PC-9 (cell line): ENCODE measurements around the gene C10orf95. TPM values are rescaled to one million over a fixed set of nuclear protein-coding genes. Genes with fewer than 3 reads are reported as not detected.
A peak's percentile ranks its signal among the peaks of the same experiment; 100 is the strongest.

Experiments used
- BruUV-seq: library from RNA; stranded (reverse); fragments of 400-500 nt; replicated peaks from 2 replicates; lab custom pipeline; 2021; lab: Mats Ljungman, UMichigan
- CTCF ChIA-PET: fragments of 300-600 bp; sonication (Branson Sonifier 250); formaldehyde crosslinking; loops from one replicate; lab custom pipeline; 2022; ENCODE audit warnings: antibody characterized with exemption; lab: Charles Lee
- POLR2A ChIA-PET: fragments of 300-600 bp; sonication (Branson Sonifier 250); formaldehyde crosslinking; loops from one replicate; lab custom pipeline; 2022; ENCODE audit warnings: antibody characterized with exemption; ENCODE audit not compliant: unreplicated experiment; lab: Charles Lee
- DNase-seq, 2 experiments: peaks; one replicate each; pipeline versions ENCODE4 v3.0.0 to v3.0.0-alpha.2; 2015 to 2022; ENCODE audit warnings: mixed read lengths in 1 of 2
- H2AFZ ChIP-seq: fragments of 200-600 bp; sonication (generic); 2 replicates; pipeline ENCODE4 v1.8.1; 2017; ENCODE audit warnings: antibody characterized with exemption
- H3F3A ChIP-seq: fragments of 200-600 bp; sonication (generic); 2 replicates; pipeline ENCODE4 v1.8.1; 2017; ENCODE audit warnings: antibody characterized with exemption, mild to moderate bottlenecking, low read depth; ENCODE audit not compliant: insufficient read depth
- H3K27ac ChIP-seq: fragments of 200-600 bp; sonication (generic); 2 replicates; pipeline ENCODE4 v1.6.1; 2016; ENCODE audit warnings: mixed run types
- H3K27me3 ChIP-seq: fragments of 200-600 bp; sonication (generic); 2 replicates; pipeline ENCODE4 v1.6.1; 2016; ENCODE audit warnings: low read depth, mixed run types; ENCODE audit not compliant: insufficient read depth
- H3K36me3 ChIP-seq: fragments of 200-600 bp; sonication (generic); 2 replicates; pipeline ENCODE4 v1.6.1; 2016; ENCODE audit warnings: low read depth, mixed run types
- H3K4me1 ChIP-seq: fragments of 200-600 bp; sonication (generic); replicated peaks from 2 replicates; pipeline ENCODE4 v1.6.1; 2016; ENCODE audit warnings: mixed run types; ENCODE audit not compliant: insufficient read depth
- H3K4me2 ChIP-seq: fragments of 200-600 bp; sonication (generic); 2 replicates; pipeline ENCODE4 v1.6.1; 2017; ENCODE audit warnings: mixed run types
- H3K4me3 ChIP-seq: fragments of 200-600 bp; sonication (generic); 2 replicates; pipeline ENCODE4 v1.6.1; 2016; ENCODE audit warnings: mixed run types
- H3K79me2 ChIP-seq: fragments of 200-600 bp; sonication (generic); 2 replicates; pipeline ENCODE4 v1.6.1; 2017; ENCODE audit warnings: low read depth, mixed run types
- H3K9me2 ChIP-seq: fragments of 200-600 bp; sonication (generic); 2 replicates; pipeline ENCODE4 v1.8.1; 2017; ENCODE audit warnings: mild to moderate bottlenecking; ENCODE audit not compliant: insufficient read depth
- H3K9me3 ChIP-seq: fragments of 200-600 bp; sonication (generic); 2 replicates; pipeline ENCODE4 v1.8.1; 2016; ENCODE audit warnings: low read depth; ENCODE audit not compliant: insufficient read depth
- H4K20me1 ChIP-seq: fragments of 200-600 bp; sonication (generic); 2 replicates; pipeline ENCODE4 v1.8.1; 2017; ENCODE audit not compliant: insufficient read depth
- CTCF ChIP-seq: fragments of 200-600 bp; sonication (generic); conservative IDR thresholded peaks from 2 replicates; pipeline ENCODE4 v1.6.1; 2017; ENCODE audit warnings: mixed run types, antibody characterized with exemption, mild to moderate bottlenecking, moderate library complexity
- EZH2 ChIP-seq: fragments of 200-600 bp; sonication (generic); IDR thresholded peaks from 2 replicates; pipeline ENCODE4 v1.8.0; 2017; ENCODE audit warnings: antibody characterized with exemption, low read depth
- intact Hi-C: fragments of 100-400 bp; cut with micrococcal nuclease; formaldehyde crosslinking; loops from one replicate; pipeline ENCODE4 v1.10.0; 2022; ENCODE audit not compliant: unreplicated experiment
- total RNA-seq: library from RNA; stranded (reverse); gene quantifications from 2 replicates; pipeline ENCODE4 v1.2.3, GENCODE V29; 2021

Gene C10orf95
- total RNA-seq, 1 experiment from 2014 or later: 1.0 TPM

- Histone ChIP-seq H3F3A (peaks cover 4% of the 10 kb centered on the region; the same call in 1 of the 2 replicates), H3K4me2 (no peak overlapping the region), H2AFZ (no peak overlapping the region), H3K79me2 (no peaks in the 10 kb centered on the region), H4K20me1 (no peaks in the 10 kb centered on the region), H3K27ac (no peak overlapping the region), H3K27me3 (no peaks in the 10 kb centered on the region), H3K4me1 (peaks cover 13% of the 10 kb centered on the region), H3K9me2 (no peaks in the 10 kb centered on the region), H3K4me3 (no peak overlapping the region), H3K9me3 (no peaks in the 10 kb centered on the region), H3K36me3 (no peaks in the 10 kb centered on the region)
- BruUV-seq: no TSS peak
- POLR2A ChIA-PET: no interaction called here
- no peak for TF ChIP-seq CTCF
- TF ChIP-seq EZH2: no peak
- CTCF ChIA-PET: interaction anchor here (0.5 kb wide), 1 partner anchor 52 kb away, joined by 3 read pairs; no protein-coding TSS in a partner anchor
- intact Hi-C loops: loop anchor here (2.0 kb wide), 2 partner anchors 18 to 234 kb away; partner anchors contain the start of gene FBXL15
- DNase-seq: no peak
These were observed 48.8 kb downstream of the C10orf95 start for GRCh38 chr10:102402512-102402896.

GRCh38 chr10:102401735-102402511 is 49.4 kb downstream of the C10orf95 start:
- POLR2A ChIA-PET: interaction anchor here (0.5 kb wide), 1 partner anchor 791 kb away, joined by 4 read pairs; no protein-coding TSS in a partner anchor
- Histone ChIP-seq H3K4me2 (peak overlapping the region; percentile 53), H3K79me2 (no peaks in the 10 kb centered on the region), H3K9me2 (no peaks in the 10 kb centered on the region), H3K4me3 (no peak overlapping the region), H3K27ac (no peak overlapping the region), H3F3A (peaks cover 4% of the 10 kb centered on the region; the same call in 1 of the 2 replicates), H3K4me1 (peaks cover 13% of the 10 kb centered on the region), H3K9me3 (no peaks in the 10 kb centered on the region), H3K36me3 (no peaks in the 10 kb centered on the region), H2AFZ (no peak overlapping the region), H3K27me3 (no peaks in the 10 kb centered on the region), H4K20me1 (no peaks in the 10 kb centered on the region)
- CTCF ChIA-PET: interaction anchor here (0.5 to 0.6 kb wide), 3 partner anchors 9 to 60 kb away, joined by 3 to 4 read pairs (median 3); no protein-coding TSS in a partner anchor
- BruUV-seq: no TSS peak
- TF ChIP-seq CTCF: no peak
- no peak for TF ChIP-seq EZH2
- peak; percentile 80 to 88 for DNase-seq
- intact Hi-C loops: loop anchor here (2.0 kb wide), 2 partner anchors 19 to 233 kb away; partner anchors contain the start of gene FBXL15

- intact Hi-C loops: no loop called here
These were observed 50.0 kb downstream of the C10orf95 start for GRCh38 chr10:102401342-102401654.

More at GRCh38 chr10:102401342-102401654, 50.0 kb downstream of the C10orf95 start:
- ChIA-PET CTCF (interaction anchor here (0.5 to 1.0 kb wide), 3 partner anchors 10 to 232 kb away, joined by 3 to 4 read pairs (median 3); no protein-coding TSS in a partner anchor), POLR2A (interaction anchor here (0.5 kb wide), 1 partner anchor 791 kb away, joined by 4 read pairs; no protein-coding TSS in a partner anchor)
- Histone ChIP-seq H3K27me3 (no peaks in the 10 kb centered on the region), H3K9me3 (no peaks in the 10 kb centered on the region), H3K9me2 (no peaks in the 10 kb centered on the region), H2AFZ (no peak overlapping the region), H3K4me1 (peaks cover 17% of the 10 kb centered on the region), H3K27ac (no peak overlapping the region), H3K4me2 (peak overlapping the region; percentile 53), H3K36me3 (no peaks in the 10 kb centered on the region), H3F3A (peaks cover 4% of the 10 kb centered on the region; the same call in 1 of the 2 replicates), H3K79me2 (peaks cover 2% of the 10 kb centered on the region; the same call in 1 of the 2 replicates), H4K20me1 (no peaks in the 10 kb centered on the region), H3K4me3 (no peak overlapping the region)
- no peak for DNase-seq
- TF ChIP-seq EZH2: no peak
- TF ChIP-seq CTCF: no peak
- no TSS peak for BruUV-seq
